ENCODE results near the gene NDUFB3. TPM values are rescaled to one million over a fixed set of nuclear protein-coding genes. Genes with fewer than 3 reads are reported as not detected.

The NDUFB3 gene
- total and polyA plus RNA-seq, 4 donors: 46.2 to 87.5 (median 79.1) TPM

GRCh38 chr2:201110615-201111014, 38.8 kb downstream of the NDUFB3 start:
- no peak overlapping the region for H3K9ac ChIP-seq (ENCODE audit: insufficient read depth in 1 of 2, low read length in 2 of 2)
- peaks cover 0 to 7% (median 0%) of the 10 kb centered on the region in 5 donors for H3K4me1 ChIP-seq (ENCODE audit: control insufficient read depth in 5 of 5, insufficient read depth in 5 of 5, low read length in 5 of 5)
- no peaks in the 10 kb centered on the region for H3K9me3 ChIP-seq (ENCODE audit: control insufficient read depth in 4 of 4, insufficient read depth in 3 of 4, low read length in 3 of 4)
- H3K27me3 ChIP-seq (ENCODE audit: control insufficient read depth in 3 of 3, insufficient read depth in 3 of 3, low read length in 2 of 3): no peaks in the 10 kb centered on the region
- H3K27ac ChIP-seq (ENCODE audit: low read depth in 1 of 2, low read length in 1 of 2): no peak overlapping the region
- no peak for TF ChIP-seq CTCF (IDR thresholded peaks at IDR 0.05; ENCODE audit: control extremely low read depth, extremely low read depth)
- no peaks in the 10 kb centered on the region for H3K36me3 ChIP-seq (ENCODE audit: control insufficient read depth in 4 of 4, insufficient read depth in 4 of 4, low read length in 4 of 4)
- H3K4me3 ChIP-seq: no peak overlapping the region
- ATAC-seq (ENCODE audit: insufficient read depth, low FRiP score) (no peak), DNase-seq (no peak)

GRCh38 chr2:201111096-201111495, 39.3 kb downstream of the NDUFB3 start:
- no peak overlapping the region for H3K9ac ChIP-seq (ENCODE audit: insufficient read depth in 1 of 2, low read length in 2 of 2)
- no peak for DNase-seq

GRCh38 chr2:201114350-201114749, 42.5 kb downstream of the NDUFB3 start:
- TF ChIP-seq CTCF (IDR thresholded peaks at IDR 0.05; ENCODE audit: control extremely low read depth, extremely low read depth): no peak
- Histone ChIP-seq H3K27ac (ENCODE audit: low read depth in 1 of 2, low read length in 1 of 2) (no peak overlapping the region), H3K4me3 (no peak overlapping the region), H3K36me3 (ENCODE audit: control insufficient read depth in 4 of 4, insufficient read depth in 4 of 4, low read length in 4 of 4) (no peaks in the 10 kb centered on the region), H3K9me3 (ENCODE audit: control insufficient read depth in 4 of 4, insufficient read depth in 3 of 4, low read length in 3 of 4) (no peaks in the 10 kb centered on the region), H3K9ac (ENCODE audit: insufficient read depth in 1 of 2, low read length in 2 of 2) (no peak overlapping the region), H3K27me3 (ENCODE audit: control insufficient read depth in 3 of 3, insufficient read depth in 3 of 3, low read length in 2 of 3) (no peaks in the 10 kb centered on the region), H3K4me1 (ENCODE audit: control insufficient read depth in 5 of 5, insufficient read depth in 5 of 5, low read length in 5 of 5) (peaks cover 0 to 15% (median 4%) of the 10 kb centered on the region in 5 donors)
- no peak for DNase-seq
- 84 to 89% methylated on average over 4 of the region's 4 CpGs for WGBS, 2 donors
- no peak for ATAC-seq (ENCODE audit: insufficient read depth, low FRiP score)

More at GRCh38 chr2:201111096-201111495, 39.3 kb downstream of the NDUFB3 start:
- Histone ChIP-seq H3K27me3 (ENCODE audit: control insufficient read depth in 3 of 3, insufficient read depth in 3 of 3, low read length in 2 of 3) (no peaks in the 10 kb centered on the region), H3K4me3 (no peak overlapping the region), H3K4me1 (ENCODE audit: control insufficient read depth in 5 of 5, insufficient read depth in 5 of 5, low read length in 5 of 5) (peaks cover 0 to 7% (median 0%) of the 10 kb centered on the region in 5 donors), H3K27ac (ENCODE audit: low read depth in 1 of 2, low read length in 1 of 2) (no peak overlapping the region), H3K9me3 (ENCODE audit: control insufficient read depth in 4 of 4, insufficient read depth in 3 of 4, low read length in 3 of 4) (no peaks in the 10 kb centered on the region), H3K36me3 (ENCODE audit: control insufficient read depth in 4 of 4, insufficient read depth in 4 of 4, low read length in 4 of 4) (no peaks in the 10 kb centered on the region)
- no peak for TF ChIP-seq CTCF (IDR thresholded peaks at IDR 0.05; ENCODE audit: control extremely low read depth, extremely low read depth)
- WGBS, 2 donors: 97 to 98% methylated on average over 3 of the region's 3 CpGs
- ATAC-seq (ENCODE audit: insufficient read depth, low FRiP score): no peak

- Histone ChIP-seq H3K4me3 (no peak overlapping the region), H3K27me3 (ENCODE audit: control insufficient read depth in 3 of 3, insufficient read depth in 3 of 3, low read length in 2 of 3) (no peaks in the 10 kb centered on the region), H3K9me3 (ENCODE audit: control insufficient read depth in 4 of 4, insufficient read depth in 3 of 4, low read length in 3 of 4) (no peaks in the 10 kb centered on the region), H3K27ac (ENCODE audit: low read depth in 1 of 2, low read length in 1 of 2) (peak overlapping the region in 1 of 2 donors; percentile 39), H3K36me3 (ENCODE audit: control insufficient read depth in 4 of 4, insufficient read depth in 4 of 4, low read length in 4 of 4) (no peaks in the 10 kb centered on the region), H3K4me1 (ENCODE audit: control insufficient read depth in 5 of 5, insufficient read depth in 5 of 5, low read length in 5 of 5) (peaks cover 0 to 16% (median 5%) of the 10 kb centered on the region in 5 donors), H3K9ac (ENCODE audit: insufficient read depth in 1 of 2, low read length in 2 of 2) (no peak overlapping the region)
- TF ChIP-seq CTCF (IDR thresholded peaks at IDR 0.05; ENCODE audit: control extremely low read depth, extremely low read depth): no peak
- no peak for ATAC-seq (ENCODE audit: insufficient read depth, low FRiP score)
- DNase-seq: no peak
These were observed 43.0 kb downstream of the NDUFB3 start for GRCh38 chr2:201114846-201115245.
